GM10248 (cell line): ENCODE results near the gene GPC6.
"Not testable (repeated sequence)": the region's sequence is repeated elsewhere in the genome, so short reads cannot be mapped to it uniquely, and the experiment has no call there.

ENCODE experiments used
- CTCF ChIA-PET: fragments of 300-600 bp; sonication (Branson Sonifier 250); formaldehyde crosslinking; extraction: SDS; loops from one replicate; lab custom pipeline; 2021; ENCODE audit warnings: antibody characterized with exemption; lab: Yijun Ruan, JAX
- POLR2A ChIA-PET: fragments of 350-650 bp; sonication (Branson Sonifier 250); formaldehyde crosslinking; extraction: SDS; loops from one replicate; lab custom pipeline; 2020; ENCODE audit warnings: antibody characterized with exemption; lab: Yijun Ruan, JAX
- DNase-seq: peaks from one replicate; pipeline ENCODE4 v3.0.0; 2012; ENCODE audit errors: extremely low spot score
- CTCF ChIP-seq: IDR thresholded peaks from 2 replicates; pipeline ENCODE4 v1.5.1; 2012; ENCODE audit warnings: mild to moderate bottlenecking, low read depth; ENCODE audit errors: extremely low read depth, missing control alignments, control extremely low read depth

The GPC6 gene

GRCh38 chr13:94291631-94292322 is 1065.2 kb downstream of the GPC6 start:
- no peak for TF ChIP-seq CTCF
- ChIA-PET POLR2A (no interaction called here), CTCF (no interaction called here)
- no peak for DNase-seq

- TF ChIP-seq CTCF, result no peak
- ChIA-PET POLR2A (no interaction called here), CTCF (no interaction called here)
- DNase-seq, result no peak
These were observed 1065.7 kb downstream of the GPC6 start for GRCh38 chr13:94292323-94292640.

- TF ChIP-seq CTCF, result no peak
- ChIA-PET CTCF (no interaction called here), POLR2A (no interaction called here)
- no peak for DNase-seq
These were observed 1069.9 kb downstream of the GPC6 start for GRCh38 chr13:94296471-94296870.

- no peak for TF ChIP-seq CTCF
- CTCF ChIA-PET, result interaction anchor here (1.4 to 3.0 kb wide), 2 partner anchors 11 to 64 kb away, joined by 4 to 10 read pairs; no protein-coding TSS in a partner anchor
- DNase-seq, result no peak
- POLR2A ChIA-PET, result no interaction called here
These were observed 1071.7 kb downstream of the GPC6 start for GRCh38 chr13:94298346-94298745.

GRCh38 chr13:94300401-94300800 is 1073.8 kb downstream of the GPC6 start:
- ChIA-PET CTCF (interaction anchor here (0.9 to 3.0 kb wide), 3 partner anchors 9 to 61 kb away, joined by 3 to 10 read pairs (median 3); no protein-coding TSS in a partner anchor), POLR2A (no interaction called here)
- TF ChIP-seq CTCF, result no peak
- no peak for DNase-seq

- TF ChIP-seq CTCF, result no peak
- no peak for DNase-seq
- POLR2A ChIA-PET, result no interaction called here
- CTCF ChIA-PET, result no interaction called here
These were observed 1074.9 kb downstream of the GPC6 start for GRCh38 chr13:94301487-94301886.

- DNase-seq, POLR2A ChIA-PET: not testable (repeated sequence)
- CTCF ChIA-PET, result interaction anchor here (0.8 kb wide), 1 partner anchor 31 kb away, joined by 3 read pairs; no protein-coding TSS in a partner anchor
These were observed 1076.4 kb downstream of the GPC6 start for GRCh38 chr13:94302847-94303565.
